ENCODE results near the gene HDAC8.

DNA sequence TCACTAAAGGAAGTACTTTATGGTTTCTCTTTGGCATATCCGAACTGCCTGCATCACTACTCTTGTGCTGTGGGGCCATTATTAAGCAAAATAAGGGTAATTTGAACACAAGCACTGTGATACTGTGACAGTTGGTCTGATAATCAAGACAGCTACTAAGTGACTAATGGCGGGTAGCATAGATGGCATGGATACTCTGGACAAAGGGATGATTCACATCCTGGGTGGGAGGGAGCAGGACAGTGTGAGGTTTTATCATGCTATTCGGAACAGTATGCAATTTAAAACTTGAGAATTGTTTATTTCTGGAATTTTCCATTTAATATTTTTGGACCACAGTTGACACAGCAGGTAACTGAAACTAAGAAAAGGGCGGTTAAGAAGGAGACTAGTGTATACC is 214.3 kb downstream of the HDAC8 start:
- TF ChIP-seq, protein P1, sequence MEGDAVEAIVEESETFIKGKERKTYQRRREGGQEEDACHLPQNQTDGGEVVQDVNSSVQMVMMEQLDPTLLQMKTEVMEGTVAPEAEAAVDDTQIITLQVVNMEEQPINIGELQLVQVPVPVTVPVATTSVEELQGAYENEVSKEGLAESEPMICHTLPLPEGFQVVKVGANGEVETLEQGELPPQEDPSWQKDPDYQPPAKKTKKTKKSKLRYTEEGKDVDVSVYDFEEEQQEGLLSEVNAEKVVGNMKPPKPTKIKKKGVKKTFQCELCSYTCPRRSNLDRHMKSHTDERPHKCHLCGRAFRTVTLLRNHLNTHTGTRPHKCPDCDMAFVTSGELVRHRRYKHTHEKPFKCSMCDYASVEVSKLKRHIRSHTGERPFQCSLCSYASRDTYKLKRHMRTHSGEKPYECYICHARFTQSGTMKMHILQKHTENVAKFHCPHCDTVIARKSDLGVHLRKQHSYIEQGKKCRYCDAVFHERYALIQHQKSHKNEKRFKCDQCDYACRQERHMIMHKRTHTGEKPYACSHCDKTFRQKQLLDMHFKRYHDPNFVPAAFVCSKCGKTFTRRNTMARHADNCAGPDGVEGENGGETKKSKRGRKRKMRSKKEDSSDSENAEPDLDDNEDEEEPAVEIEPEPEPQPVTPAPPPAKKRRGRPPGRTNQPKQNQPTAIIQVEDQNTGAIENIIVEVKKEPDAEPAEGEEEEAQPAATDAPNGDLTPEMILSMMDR (IDR thresholded peaks at IDR 0.05; ENCODE audit: poor library complexity, severe bottlenecking) = no peak
- TF ChIP-seq, protein P2, sequence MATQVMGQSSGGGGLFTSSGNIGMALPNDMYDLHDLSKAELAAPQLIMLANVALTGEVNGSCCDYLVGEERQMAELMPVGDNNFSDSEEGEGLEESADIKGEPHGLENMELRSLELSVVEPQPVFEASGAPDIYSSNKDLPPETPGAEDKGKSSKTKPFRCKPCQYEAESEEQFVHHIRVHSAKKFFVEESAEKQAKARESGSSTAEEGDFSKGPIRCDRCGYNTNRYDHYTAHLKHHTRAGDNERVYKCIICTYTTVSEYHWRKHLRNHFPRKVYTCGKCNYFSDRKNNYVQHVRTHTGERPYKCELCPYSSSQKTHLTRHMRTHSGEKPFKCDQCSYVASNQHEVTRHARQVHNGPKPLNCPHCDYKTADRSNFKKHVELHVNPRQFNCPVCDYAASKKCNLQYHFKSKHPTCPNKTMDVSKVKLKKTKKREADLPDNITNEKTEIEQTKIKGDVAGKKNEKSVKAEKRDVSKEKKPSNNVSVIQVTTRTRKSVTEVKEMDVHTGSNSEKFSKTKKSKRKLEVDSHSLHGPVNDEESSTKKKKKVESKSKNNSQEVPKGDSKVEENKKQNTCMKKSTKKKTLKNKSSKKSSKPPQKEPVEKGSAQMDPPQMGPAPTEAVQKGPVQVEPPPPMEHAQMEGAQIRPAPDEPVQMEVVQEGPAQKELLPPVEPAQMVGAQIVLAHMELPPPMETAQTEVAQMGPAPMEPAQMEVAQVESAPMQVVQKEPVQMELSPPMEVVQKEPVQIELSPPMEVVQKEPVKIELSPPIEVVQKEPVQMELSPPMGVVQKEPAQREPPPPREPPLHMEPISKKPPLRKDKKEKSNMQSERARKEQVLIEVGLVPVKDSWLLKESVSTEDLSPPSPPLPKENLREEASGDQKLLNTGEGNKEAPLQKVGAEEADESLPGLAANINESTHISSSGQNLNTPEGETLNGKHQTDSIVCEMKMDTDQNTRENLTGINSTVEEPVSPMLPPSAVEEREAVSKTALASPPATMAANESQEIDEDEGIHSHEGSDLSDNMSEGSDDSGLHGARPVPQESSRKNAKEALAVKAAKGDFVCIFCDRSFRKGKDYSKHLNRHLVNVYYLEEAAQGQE (IDR thresholded peaks at IDR 0.05; ENCODE audit: borderline replicate concordance) = no peak
- TF ChIP-seq EZH2 (IDR thresholded peaks at IDR 0.05; ENCODE audit: borderline replicate concordance, insufficient read depth, low read length, poor library complexity, severe bottlenecking) = no peak
- no peak for TF ChIP-seq EP300 (conservative IDR thresholded peaks at IDR 0.05; ENCODE audit: poor library complexity, severe bottlenecking)

Measured in neural cell (in vitro differentiated cells).